IMR-90 (cell line): ENCODE data around the gene NOD2. TPM values are rescaled to one million over a fixed set of nuclear protein-coding genes. Genes with fewer than 3 reads are reported as not detected.

Experiments
- ATAC-seq: fragments of 200-7000 bp; cut with Tn5 transposase; 2 replicates; pipeline ENCODE4 v1.9.1; 2020; ENCODE audit warnings: low read depth, mild to moderate bottlenecking, moderate library complexity
- BruUV-seq: library from RNA; stranded (reverse); fragments of 400-500 nt; replicated peaks from 2 replicates; lab custom pipeline; 2021; lab: Mats Ljungman, UMichigan
- CTCF ChIA-PET: fragments of 300-600 bp; formaldehyde crosslinking; extraction: SDS; loops from one replicate; lab custom pipeline; 2021; ENCODE audit warnings: antibody characterized with exemption; lab: Yijun Ruan, JAX
- POLR2A ChIA-PET: fragments of 300-600 bp; sonication (Branson Sonifier 250); formaldehyde crosslinking; loops from one replicate; lab custom pipeline; 2022; ENCODE audit warnings: antibody characterized with exemption; ENCODE audit not compliant: unreplicated experiment; lab: Charles Lee
- DNase-seq: peaks from one replicate; pipeline ENCODE4 v3.0.0; 2013
- H2AFZ ChIP-seq: replicated peaks from 2 replicates; pipeline ENCODE3; 2013; ENCODE audit warnings: low read length, mild to moderate bottlenecking; ENCODE audit not compliant: poor library complexity
- H2AK5ac ChIP-seq: 2 replicates; pipeline ENCODE4 v1.6.1; 2013; ENCODE audit warnings: low read depth, low read length, inconsistent platforms
- H2AK9ac ChIP-seq: replicated peaks from 2 replicates; pipeline ENCODE3; 2013; ENCODE audit warnings: mild to moderate bottlenecking, low read depth, low read length, moderate library complexity; ENCODE audit not compliant: poor library complexity
- H2BK120ac ChIP-seq: 2 replicates; pipeline ENCODE4 v1.6.1; 2013; ENCODE audit warnings: low read depth, low read length, inconsistent platforms
- H2BK15ac ChIP-seq: 3 replicates; pipeline ENCODE4 v1.6.1; 2013; ENCODE audit warnings: low read depth, low read length, inconsistent platforms
- H2BK20ac ChIP-seq: 2 replicates; pipeline ENCODE4 v1.6.1; 2013; ENCODE audit warnings: low read depth, mild to moderate bottlenecking, inconsistent platforms, low read length, moderate library complexity
- H2BK5ac ChIP-seq: 2 replicates; pipeline ENCODE4 v1.6.1; 2013; ENCODE audit warnings: mild to moderate bottlenecking, low read depth, low read length, inconsistent platforms; ENCODE audit not compliant: poor library complexity, severe bottlenecking
- H3K14ac ChIP-seq: replicated peaks from 2 replicates; pipeline ENCODE4 v1.6.1; 2013; ENCODE audit warnings: low read depth, low read length, inconsistent platforms
- H3K18ac ChIP-seq: 2 replicates; pipeline ENCODE4 v1.6.1; 2013; ENCODE audit warnings: low read depth, low read length, control low read depth
- H3K23ac ChIP-seq: 2 replicates; pipeline ENCODE4 v1.6.1; 2013; ENCODE audit warnings: low read depth, low read length, inconsistent platforms
- H3K27ac ChIP-seq: 2 replicates; pipeline ENCODE4 v1.5.1; 2013; ENCODE audit warnings: mild to moderate bottlenecking, control low read depth, low read length; ENCODE audit not compliant: insufficient read depth
- H3K27me3 ChIP-seq: 2 replicates; pipeline ENCODE4 v1.6.1; 2013; ENCODE audit warnings: low read length; ENCODE audit not compliant: control insufficient read depth, insufficient read depth
- H3K36me3 ChIP-seq: 2 replicates; pipeline ENCODE4 v1.6.1; 2013; ENCODE audit warnings: low read length, mixed read lengths; ENCODE audit not compliant: control insufficient read depth, insufficient read depth
- H3K4ac ChIP-seq: 2 replicates; pipeline ENCODE4 v1.6.1; 2013; ENCODE audit warnings: low read depth, low read length, inconsistent platforms
- H3K4me1 ChIP-seq: 2 replicates; pipeline ENCODE4 v1.6.1; 2013; ENCODE audit warnings: low read length, mixed read lengths; ENCODE audit not compliant: control insufficient read depth, insufficient read depth
- H3K4me2 ChIP-seq: 2 replicates; pipeline ENCODE4 v1.6.1; 2013; ENCODE audit warnings: low read depth, mild to moderate bottlenecking, control low read depth, low read length, moderate library complexity
- H3K4me3 ChIP-seq: 2 replicates; pipeline ENCODE4 v1.5.1; 2013; ENCODE audit warnings: low read depth, mild to moderate bottlenecking, control low read depth, low read length, moderate library complexity; ENCODE audit not compliant: insufficient read depth
- H3K56ac ChIP-seq: 2 replicates; pipeline ENCODE4 v1.6.1; 2013; ENCODE audit warnings: low read length, inconsistent platforms; ENCODE audit not compliant: insufficient read depth; ENCODE audit errors: extremely low read depth
- H3K79me1 ChIP-seq, 2 experiments: 2 replicates each; pipeline ENCODE4 v1.6.1; 2013; ENCODE audit warnings: low read length in 2 of 2, inconsistent platforms in 1 of 2, low read depth in 1 of 2
- H3K9ac ChIP-seq: 2 replicates; pipeline ENCODE4 v1.6.1; 2013; ENCODE audit warnings: low read depth, low read length, control low read depth
- H3K9me1 ChIP-seq: 2 replicates; pipeline ENCODE4 v1.6.1; 2013; ENCODE audit warnings: low read length, inconsistent platforms; ENCODE audit not compliant: insufficient read depth
- H3K9me3 ChIP-seq: 2 replicates; pipeline ENCODE4 v1.6.1; 2013; ENCODE audit warnings: low read length; ENCODE audit not compliant: control insufficient read depth, insufficient read depth
- H4K20me1 ChIP-seq: 2 replicates; pipeline ENCODE4 v1.6.1; 2013; ENCODE audit warnings: low read length, inconsistent platforms; ENCODE audit not compliant: insufficient read depth
- H4K5ac ChIP-seq: 2 replicates; pipeline ENCODE4 v1.6.1; 2013; ENCODE audit warnings: mild to moderate bottlenecking, low read depth, low read length, control low read depth
- H4K8ac ChIP-seq, 2 experiments: 2 replicates each; pipeline ENCODE4 v1.6.1; 2013; ENCODE audit warnings: low read depth in 2 of 2, low read length in 2 of 2, control low read depth in 1 of 2, inconsistent platforms in 1 of 2
- H4K91ac ChIP-seq: 2 replicates; pipeline ENCODE4 v1.6.1; 2013; ENCODE audit warnings: low read depth, low read length, inconsistent platforms; ENCODE audit not compliant: insufficient read depth
- CEBPB ChIP-seq: IDR thresholded peaks from 2 replicates; pipeline ENCODE4 v1.6.1; 2012; ENCODE audit warnings: low read depth, low read length, improper control_type of control experiment
- MXI1 ChIP-seq: IDR thresholded peaks from 2 replicates; pipeline ENCODE4 v1.6.1; 2012; ENCODE audit warnings: low read depth, mild to moderate bottlenecking, low read length, moderate library complexity, borderline replicate concordance
- NFE2L2 ChIP-seq: fragments of 150-350 bp; IDR thresholded peaks from 2 replicates; pipeline ENCODE4 v1.6.1; 2016; ENCODE audit warnings: low read depth, mild to moderate bottlenecking, low read length
- POLR2A ChIP-seq: IDR thresholded peaks from 2 replicates; pipeline ENCODE4 v1.6.1; 2012; ENCODE audit warnings: mild to moderate bottlenecking, low read depth, low read length
- RFX5 ChIP-seq: IDR thresholded peaks from 2 replicates; pipeline ENCODE4 v1.8.0; 2012; ENCODE audit warnings: low read depth, mild to moderate bottlenecking, low read length, moderate library complexity
- SMC3 ChIP-seq: fragments of 150-350 bp; IDR thresholded peaks from 2 replicates; pipeline ENCODE4 v1.6.1; 2016; ENCODE audit warnings: low read depth, mild to moderate bottlenecking, antibody characterized with exemption, low read length, moderate library complexity
- WGBS, 2 experiments: methylation state at CpG; one replicate each; pipeline versions ENCODE4 v1.1.5 to v1.1.7; 2013; ENCODE audit warnings: missing lambda C conversion rate in 2 of 2; ENCODE audit not compliant: insufficient read length in 1 of 2; ENCODE audit errors: extremely low coverage in 2 of 2; 5-methylcytosine and 5-hydroxymethylcytosine counted together
- dilution Hi-C: fragments of 300-500 bp; cut with HindIII; formaldehyde crosslinking; loops from one replicate; pipeline ENCODE4 v1.14.3; 2018; ENCODE audit warnings: low sequenced_read_pairs; ENCODE audit not compliant: unreplicated experiment
- in situ Hi-C: fragments of 300-500 bp; cut with MboI; formaldehyde crosslinking; loops from 3 replicates; pipeline ENCODE4 v1.14.3; 2019; ENCODE audit warnings: low sequenced_read_pairs, inconsistent platforms, mixed read lengths
- intact Hi-C: fragments of 100-400 bp; cut with micrococcal nuclease; formaldehyde crosslinking; loops from 2 replicates; pipeline ENCODE4 v1.10.0; 2022
- polyA plus RNA-seq, 3 experiments: library from polyadenylated mRNA; depleted of rRNA; stranded (reverse); fragments of >200 nt; gene quantifications; 2 replicates each; pipeline ENCODE4 v1.2.3, GENCODE V29; 2012; ENCODE audit warnings: low replicate concordance in 1 of 3
- total RNA-seq: library from RNA; depleted of rRNA; stranded (reverse); fragments of >200 nt; gene quantifications from 2 replicates; pipeline ENCODE4 v1.2.3, GENCODE V29; 2012
- TF ChIP-seq, protein P1 (sequence below): fragments of 150-350 bp; IDR thresholded peaks from 2 replicates; pipeline ENCODE4 v1.6.1; 2017; ENCODE audit warnings: mild to moderate bottlenecking, antibody characterized with exemption, low read length, low read depth
- TF ChIP-seq, protein P2 (sequence below): conservative IDR thresholded peaks from 2 replicates; pipeline ENCODE4 v1.5.1; 2012; ENCODE audit warnings: mild to moderate bottlenecking, low read depth, low read length, improper control_type of control experiment

NOD2 gene
- total and polyA plus RNA-seq, 2 of the 4 experiments (the other 2 are of a cell fraction): not detected

DNA sequence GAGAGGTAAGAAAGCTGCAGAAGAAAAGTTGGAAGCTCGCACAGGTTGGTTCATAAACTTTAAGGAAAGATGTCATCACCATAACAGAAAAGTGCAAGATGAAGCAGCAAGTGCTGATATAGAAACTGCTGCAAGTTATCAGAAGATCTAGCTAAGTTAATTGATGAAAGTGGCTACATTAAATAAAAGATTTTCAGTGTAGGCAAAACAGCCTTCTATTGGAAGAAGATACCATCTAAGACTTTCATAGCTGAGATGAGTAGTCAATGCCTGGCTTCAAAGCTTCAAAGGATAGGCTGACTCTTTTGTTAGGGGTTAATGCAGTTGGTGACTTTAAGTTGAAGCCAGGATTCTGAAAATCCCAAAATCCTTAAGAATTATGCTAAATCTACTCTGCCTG is 72.5 kb downstream of the NOD2 start:
- Histone ChIP-seq H4K5ac (no peak overlapping the region), H3K18ac (no peak overlapping the region), H4K8ac (no peak overlapping the region), H4K91ac (no peak overlapping the region), H3K14ac (no peak overlapping the region), H3K23ac (no peak overlapping the region), H3K4me1 (no peaks in the 10 kb centered on the region), H2BK5ac (no peak overlapping the region), H2AK9ac (no peak overlapping the region), H3K4me3 (no peak overlapping the region), H3K56ac (no peak overlapping the region), H3K9me3 (peaks cover 6% of the 10 kb centered on the region; the same call in 1 of the 2 replicates), H2BK20ac (no peak overlapping the region), H4K20me1 (no peaks in the 10 kb centered on the region), H3K4me2 (no peak overlapping the region), H3K27ac (no peak overlapping the region), H3K9ac (no peak overlapping the region), H3K36me3 (0 out of 2 replicates have a peak, but pooled peaks cover 3% of the 10 kb centered on the region), H2BK120ac (no peak overlapping the region), H2AFZ (no peak overlapping the region), H2AK5ac (no peak overlapping the region), H3K27me3 (no peaks in the 10 kb centered on the region), H3K9me1 (no peaks in the 10 kb centered on the region), H3K4ac (no peak overlapping the region), H3K79me1 (peaks cover 3 to 9% of the 10 kb centered on the region in 2 experiments; a peak in 3 of 4 replicates), H2BK15ac (no peak overlapping the region)
- intact Hi-C loops (no loop called here), in situ Hi-C loops (no loop called here), dilution Hi-C loops (no loop called here)
- no CpG with 5 or more reads among the region's 1 CpG for WGBS, 2 experiments
- DNase-seq: no peak
- BruUV-seq: no TSS peak
- TF ChIP-seq MXI1 (no peak), SMC3 (no peak), RFX5 (no peak), NFE2L2 (no peak), POLR2A (no peak), CEBPB (no peak)
- TF ChIP-seq, protein P1, sequence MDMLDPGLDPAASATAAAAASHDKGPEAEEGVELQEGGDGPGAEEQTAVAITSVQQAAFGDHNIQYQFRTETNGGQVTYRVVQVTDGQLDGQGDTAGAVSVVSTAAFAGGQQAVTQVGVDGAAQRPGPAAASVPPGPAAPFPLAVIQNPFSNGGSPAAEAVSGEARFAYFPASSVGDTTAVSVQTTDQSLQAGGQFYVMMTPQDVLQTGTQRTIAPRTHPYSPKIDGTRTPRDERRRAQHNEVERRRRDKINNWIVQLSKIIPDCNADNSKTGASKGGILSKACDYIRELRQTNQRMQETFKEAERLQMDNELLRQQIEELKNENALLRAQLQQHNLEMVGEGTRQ: no peak
- TF ChIP-seq, protein P2, sequence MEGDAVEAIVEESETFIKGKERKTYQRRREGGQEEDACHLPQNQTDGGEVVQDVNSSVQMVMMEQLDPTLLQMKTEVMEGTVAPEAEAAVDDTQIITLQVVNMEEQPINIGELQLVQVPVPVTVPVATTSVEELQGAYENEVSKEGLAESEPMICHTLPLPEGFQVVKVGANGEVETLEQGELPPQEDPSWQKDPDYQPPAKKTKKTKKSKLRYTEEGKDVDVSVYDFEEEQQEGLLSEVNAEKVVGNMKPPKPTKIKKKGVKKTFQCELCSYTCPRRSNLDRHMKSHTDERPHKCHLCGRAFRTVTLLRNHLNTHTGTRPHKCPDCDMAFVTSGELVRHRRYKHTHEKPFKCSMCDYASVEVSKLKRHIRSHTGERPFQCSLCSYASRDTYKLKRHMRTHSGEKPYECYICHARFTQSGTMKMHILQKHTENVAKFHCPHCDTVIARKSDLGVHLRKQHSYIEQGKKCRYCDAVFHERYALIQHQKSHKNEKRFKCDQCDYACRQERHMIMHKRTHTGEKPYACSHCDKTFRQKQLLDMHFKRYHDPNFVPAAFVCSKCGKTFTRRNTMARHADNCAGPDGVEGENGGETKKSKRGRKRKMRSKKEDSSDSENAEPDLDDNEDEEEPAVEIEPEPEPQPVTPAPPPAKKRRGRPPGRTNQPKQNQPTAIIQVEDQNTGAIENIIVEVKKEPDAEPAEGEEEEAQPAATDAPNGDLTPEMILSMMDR: no peak
- CTCF ChIA-PET: no interaction called here
- POLR2A ChIA-PET: no interaction called here
- no peak for ATAC-seq
